Measurements from ENCODE around the gene SLITRK4.

SLITRK4 gene

GRCh38 chrX:143621276-143621675, 14.6 kb downstream of the SLITRK4 start:
- TF ChIP-seq MYC (IDR thresholded peaks at IDR 0.05; ENCODE audit: low read depth, low read length) (no peak), POLR2A (IDR thresholded peaks at IDR 0.05; ENCODE audit: extremely low read depth, insufficient read length) (no peak)
- no peak overlapping the region for H3K4me3 ChIP-seq (ENCODE audit: low read depth, low read length)
- no peak for DNase-seq (ENCODE audit: low read depth)

- no peak overlapping the region for H3K4me3 ChIP-seq (ENCODE audit: low read depth, low read length)
- no peak for TF ChIP-seq MAX (IDR thresholded peaks at IDR 0.05; ENCODE audit: low read depth, low read length)
- TF ChIP-seq MYC (IDR thresholded peaks at IDR 0.05; ENCODE audit: low read depth, low read length): no peak
- no peak for TF ChIP-seq CTCF (IDR thresholded peaks at IDR 0.05; ENCODE audit: low read depth, low read length)
- no peak for TF ChIP-seq POLR2A (IDR thresholded peaks at IDR 0.05; ENCODE audit: extremely low read depth, insufficient read length)
- DNase-seq (ENCODE audit: low read depth): no peak
These were observed 20.1 kb downstream of the SLITRK4 start for GRCh38 chrX:143615851-143616250.

GRCh38 chrX:143601809-143602208, 34.1 kb downstream of the SLITRK4 start:
- H3K4me3 ChIP-seq (ENCODE audit: low read depth, low read length): no peak overlapping the region
- TF ChIP-seq POLR2A (IDR thresholded peaks at IDR 0.05; ENCODE audit: extremely low read depth, insufficient read length) (no peak), CTCF (IDR thresholded peaks at IDR 0.05; ENCODE audit: low read depth, low read length) (no peak), MAX (IDR thresholded peaks at IDR 0.05; ENCODE audit: low read depth, low read length) (no peak), MYC (IDR thresholded peaks at IDR 0.05; ENCODE audit: low read depth, low read length) (no peak)
- DNase-seq (ENCODE audit: low read depth): no peak

- TF ChIP-seq MAX (IDR thresholded peaks at IDR 0.05; ENCODE audit: low read depth, low read length): no peak
- TF ChIP-seq POLR2A (IDR thresholded peaks at IDR 0.05; ENCODE audit: extremely low read depth, insufficient read length): no peak
- TF ChIP-seq CTCF (IDR thresholded peaks at IDR 0.05; ENCODE audit: low read depth, low read length): no peak
- TF ChIP-seq MYC (IDR thresholded peaks at IDR 0.05; ENCODE audit: low read depth, low read length): no peak
- DNase-seq (ENCODE audit: low read depth): no peak
These were observed 54.7 kb downstream of the SLITRK4 start for GRCh38 chrX:143581240-143581639.

GRCh38 chrX:143580266-143580665, 55.6 kb downstream of the SLITRK4 start:
- no peak overlapping the region for H3K4me3 ChIP-seq (ENCODE audit: low read depth, low read length)
- TF ChIP-seq POLR2A (IDR thresholded peaks at IDR 0.05; ENCODE audit: extremely low read depth, insufficient read length): no peak
- no peak for TF ChIP-seq MYC (IDR thresholded peaks at IDR 0.05; ENCODE audit: low read depth, low read length)
- no peak for TF ChIP-seq CTCF (IDR thresholded peaks at IDR 0.05; ENCODE audit: low read depth, low read length)
- no peak for TF ChIP-seq MAX (IDR thresholded peaks at IDR 0.05; ENCODE audit: low read depth, low read length)
- DNase-seq (ENCODE audit: low read depth): peak; percentile 13

More at GRCh38 chrX:143581240-143581639, 54.7 kb downstream of the SLITRK4 start:
- H3K4me3 ChIP-seq (ENCODE audit: low read depth, low read length): no peak overlapping the region

Data from NB4 (cell line).